ENCODE measurements around the gene RNF41.

Gene RNF41

DNA sequence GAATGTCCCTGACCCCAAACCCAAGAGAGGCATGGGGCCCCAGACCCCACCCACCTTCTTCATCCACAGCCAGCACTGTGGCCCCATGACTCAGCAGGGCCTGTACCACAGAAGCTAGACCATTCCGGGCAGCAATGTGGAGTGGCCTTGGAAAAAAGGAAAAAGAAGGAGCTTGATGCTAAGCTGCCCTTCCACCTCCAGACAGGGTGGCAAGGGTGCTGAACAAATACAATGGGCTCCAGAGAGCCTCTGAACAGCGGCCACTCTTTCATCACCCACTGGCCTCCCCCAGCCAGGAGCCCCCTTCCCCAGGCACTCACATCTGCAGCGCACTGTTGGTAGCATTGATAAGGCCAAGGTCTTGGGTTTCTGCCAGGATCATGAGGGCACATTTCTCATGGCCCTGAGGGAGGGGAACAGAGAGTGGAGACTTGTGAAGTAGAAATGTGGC lies 22.0 kb upstream of the RNF41 start:
- CTCF ChIA-PET, result interaction anchor here (1.4 kb wide), 1 partner anchor 125 kb away, joined by 3 read pairs; the partner anchor contains the start of gene ZC3H10
- no peak for DNase-seq (ENCODE audit: extremely low spot score)
- POLR2A ChIA-PET, result interaction anchor here (0.8 to 1.1 kb wide), 2 partner anchors 8 to 15 kb away, joined by 3 read pairs; partner anchors contain the start of gene ANKRD52
- TF ChIP-seq FOXM1 (IDR thresholded peaks at IDR 0.05; ENCODE audit: borderline replicate concordance) (no peak), FOXA1 (IDR thresholded peaks at IDR 0.05) (no peak), HDGF (IDR thresholded peaks at IDR 0.05; ENCODE audit: borderline replicate concordance) (no peak), SUZ12 (IDR thresholded peaks at IDR 0.05) (no peak), BHLHE40 (IDR thresholded peaks at IDR 0.05; ENCODE audit: borderline replicate concordance) (no peak), ZNF384 (IDR thresholded peaks at IDR 0.05) (no peak), ARNT (IDR thresholded peaks at IDR 0.05) (no peak), CTBP1 (IDR thresholded peaks at IDR 0.05; ENCODE audit: borderline replicate concordance) (no peak), FOXK2 (IDR thresholded peaks at IDR 0.05) (no peak), L3MBTL2 (conservative IDR thresholded peaks at IDR 0.05) (no peak), LEF1 (IDR thresholded peaks at IDR 0.05; ENCODE audit: borderline replicate concordance) (no peak), NFRKB (IDR thresholded peaks at IDR 0.05) (no peak), ELF4 (IDR thresholded peaks at IDR 0.05) (no peak), TARDBP (IDR thresholded peaks at IDR 0.05) (no peak)
- TF ChIP-seq, protein P1, sequence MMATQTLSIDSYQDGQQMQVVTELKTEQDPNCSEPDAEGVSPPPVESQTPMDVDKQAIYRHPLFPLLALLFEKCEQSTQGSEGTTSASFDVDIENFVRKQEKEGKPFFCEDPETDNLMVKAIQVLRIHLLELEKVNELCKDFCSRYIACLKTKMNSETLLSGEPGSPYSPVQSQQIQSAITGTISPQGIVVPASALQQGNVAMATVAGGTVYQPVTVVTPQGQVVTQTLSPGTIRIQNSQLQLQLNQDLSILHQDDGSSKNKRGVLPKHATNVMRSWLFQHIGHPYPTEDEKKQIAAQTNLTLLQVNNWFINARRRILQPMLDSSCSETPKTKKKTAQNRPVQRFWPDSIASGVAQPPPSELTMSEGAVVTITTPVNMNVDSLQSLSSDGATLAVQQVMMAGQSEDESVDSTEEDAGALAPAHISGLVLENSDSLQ (IDR thresholded peaks at IDR 0.05), result no peak

DNA sequence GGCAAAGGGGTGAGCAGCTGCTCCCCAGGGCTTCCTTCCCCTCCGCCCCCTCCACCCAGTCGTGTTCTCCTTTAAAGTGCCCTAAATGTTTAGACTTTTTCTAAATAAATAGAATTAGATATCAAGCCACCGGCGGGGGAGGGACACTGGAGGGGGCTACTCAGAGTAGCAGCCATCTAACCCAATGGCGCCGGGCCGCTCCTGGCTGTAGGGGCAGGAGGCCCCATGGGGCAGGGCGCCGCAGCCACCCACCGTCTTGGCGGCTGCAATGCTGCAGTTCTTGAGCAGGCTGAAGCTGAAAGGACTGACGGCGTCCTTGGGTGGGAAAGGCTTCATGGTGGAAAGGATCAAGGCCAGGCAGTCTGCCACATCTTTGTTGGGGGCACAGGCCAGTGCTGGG lies 21.3 kb upstream of the RNF41 start:
- no peak for TF ChIP-seq HDGF (IDR thresholded peaks at IDR 0.05; ENCODE audit: borderline replicate concordance)
- no peak for TF ChIP-seq SP1 (IDR thresholded peaks at IDR 0.05)
- TF ChIP-seq SUZ12 (IDR thresholded peaks at IDR 0.05), result no peak
- TF ChIP-seq TARDBP (IDR thresholded peaks at IDR 0.05), result no peak
- no peak for TF ChIP-seq ZNF384 (IDR thresholded peaks at IDR 0.05)
- TF ChIP-seq BHLHE40 (IDR thresholded peaks at IDR 0.05; ENCODE audit: borderline replicate concordance), result no peak
- TF ChIP-seq FOXA1 (IDR thresholded peaks at IDR 0.05), result no peak
- no peak for TF ChIP-seq ARNT (IDR thresholded peaks at IDR 0.05)
- no peak for TF ChIP-seq LEF1 (IDR thresholded peaks at IDR 0.05; ENCODE audit: borderline replicate concordance)
- TF ChIP-seq ELF4 (IDR thresholded peaks at IDR 0.05), result no peak
- TF ChIP-seq CTBP1 (IDR thresholded peaks at IDR 0.05; ENCODE audit: borderline replicate concordance), result no peak
- TF ChIP-seq, protein P1 (IDR thresholded peaks at IDR 0.05), result no peak
- TF ChIP-seq NFRKB (IDR thresholded peaks at IDR 0.05), result no peak
- TF ChIP-seq FOXK2 (IDR thresholded peaks at IDR 0.05), result no peak
- no peak for TF ChIP-seq FOXM1 (IDR thresholded peaks at IDR 0.05; ENCODE audit: borderline replicate concordance)
- no peak for DNase-seq (ENCODE audit: extremely low spot score)
- ChIA-PET POLR2A (interaction anchor here (1.1 kb wide), 1 partner anchor 8 kb away, joined by 3 read pairs; no protein-coding TSS in a partner anchor), CTCF (interaction anchor here (1.3 kb wide), 1 partner anchor 11 kb away, joined by 3 read pairs; no protein-coding TSS in a partner anchor)

DNA sequence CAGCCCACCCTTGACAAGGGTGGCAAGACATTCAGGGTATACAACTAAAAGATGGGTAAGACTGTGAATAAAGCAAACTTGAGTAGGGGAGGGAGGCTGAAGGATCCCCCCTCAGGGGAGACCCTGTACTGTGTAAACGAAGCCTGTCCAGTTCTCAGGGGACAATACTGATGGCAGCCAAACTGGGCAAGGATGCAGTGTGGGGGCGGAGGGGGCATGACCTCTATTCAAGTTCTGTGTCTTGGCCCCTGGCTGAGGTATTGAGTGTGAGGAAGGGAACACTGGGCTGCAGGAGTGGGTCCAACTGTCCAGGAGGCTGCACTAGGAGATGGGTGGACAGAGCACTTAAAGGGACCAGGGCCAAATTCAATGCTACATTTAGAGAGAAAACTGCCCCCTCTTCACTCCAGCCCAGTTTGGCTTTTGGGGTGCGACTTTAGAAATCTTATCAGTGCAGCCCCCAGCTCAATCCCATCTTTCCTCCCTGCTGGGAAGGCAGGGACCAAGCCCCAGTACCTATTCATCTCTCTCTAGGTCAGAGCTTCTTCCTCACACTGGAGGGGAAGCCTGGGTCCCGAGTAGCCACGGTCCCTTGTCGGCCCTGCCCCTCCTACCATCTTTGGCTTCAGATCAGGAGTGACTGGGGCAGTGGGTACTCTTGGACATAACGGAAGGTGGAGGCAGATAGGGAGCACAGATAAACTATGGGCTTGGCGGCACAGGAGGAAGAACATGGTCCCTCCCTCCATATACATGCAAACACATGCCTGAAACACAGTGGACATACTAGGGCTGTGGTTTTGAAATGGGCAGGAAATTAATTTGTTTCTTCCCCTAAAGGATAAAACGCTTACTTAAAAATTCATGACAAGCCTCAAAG lies 19.9 kb upstream of the RNF41 start:
- POLR2A ChIA-PET, result no interaction called here
- DNase-seq (ENCODE audit: extremely low spot score), result no peak
- CTCF ChIA-PET, result interaction anchor here (1.3 kb wide), 1 partner anchor 10 kb away, joined by 3 read pairs; no protein-coding TSS in a partner anchor
- TF ChIP-seq SP1 (IDR thresholded peaks at IDR 0.05) (no peak), SUZ12 (IDR thresholded peaks at IDR 0.05) (no peak), ELF4 (IDR thresholded peaks at IDR 0.05) (no peak), NFRKB (IDR thresholded peaks at IDR 0.05) (no peak), ARNT (IDR thresholded peaks at IDR 0.05) (no peak), L3MBTL2 (conservative IDR thresholded peaks at IDR 0.05) (no peak), FOXM1 (IDR thresholded peaks at IDR 0.05; ENCODE audit: borderline replicate concordance) (no peak), ZNF384 (IDR thresholded peaks at IDR 0.05) (no peak), FOXK2 (IDR thresholded peaks at IDR 0.05) (no peak), FOXA1 (IDR thresholded peaks at IDR 0.05) (no peak), HDGF (IDR thresholded peaks at IDR 0.05; ENCODE audit: borderline replicate concordance) (no peak), LEF1 (IDR thresholded peaks at IDR 0.05; ENCODE audit: borderline replicate concordance) (no peak), CTBP1 (IDR thresholded peaks at IDR 0.05; ENCODE audit: borderline replicate concordance) (no peak), BHLHE40 (IDR thresholded peaks at IDR 0.05; ENCODE audit: borderline replicate concordance) (no peak), TARDBP (IDR thresholded peaks at IDR 0.05) (no peak)
- TF ChIP-seq, protein P1 (IDR thresholded peaks at IDR 0.05), result no peak

DNA sequence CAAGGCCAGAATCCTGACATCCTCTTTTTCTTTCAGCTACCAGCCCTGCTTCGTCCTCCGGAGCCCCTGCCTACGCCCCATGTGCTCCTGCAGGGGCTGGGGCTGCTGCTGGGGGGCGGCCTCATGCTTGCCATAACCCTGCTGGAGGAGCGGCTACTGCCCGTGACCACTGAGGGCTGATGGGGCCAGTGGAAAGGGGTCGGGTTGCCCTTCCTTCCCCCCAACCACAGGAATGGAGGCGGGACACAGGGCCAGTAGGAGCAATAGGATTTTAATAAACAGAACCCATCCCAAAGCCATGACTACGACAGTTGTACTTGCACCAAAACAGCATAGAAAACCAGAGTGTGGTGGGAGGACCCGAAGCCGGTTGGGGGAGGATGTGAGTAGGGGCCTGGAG lies 15.8 kb upstream of the RNF41 start:
- POLR2A ChIA-PET, result interaction anchor here (0.6 to 2.7 kb wide), 4 partner anchors 16 to 133 kb away, joined by 3 to 18 read pairs (median 4); partner anchors contain the start of genes COQ10A, PA2G4, RNF41 and SMARCC2
- no peak for DNase-seq (ENCODE audit: extremely low spot score)
- TF ChIP-seq BHLHE40 (IDR thresholded peaks at IDR 0.05; ENCODE audit: borderline replicate concordance), result no peak
- no peak for TF ChIP-seq SP1 (IDR thresholded peaks at IDR 0.05)
- no peak for TF ChIP-seq LEF1 (IDR thresholded peaks at IDR 0.05; ENCODE audit: borderline replicate concordance)
- no peak for TF ChIP-seq HDGF (IDR thresholded peaks at IDR 0.05; ENCODE audit: borderline replicate concordance)
- TF ChIP-seq, protein P1 (IDR thresholded peaks at IDR 0.05), result no peak
- no peak for TF ChIP-seq FOXK2 (IDR thresholded peaks at IDR 0.05)
- no peak for TF ChIP-seq SUZ12 (IDR thresholded peaks at IDR 0.05)
- no peak for TF ChIP-seq ELF4 (IDR thresholded peaks at IDR 0.05)
- TF ChIP-seq ZNF384 (IDR thresholded peaks at IDR 0.05), result no peak
- TF ChIP-seq FOXM1 (IDR thresholded peaks at IDR 0.05; ENCODE audit: borderline replicate concordance), result no peak
- TF ChIP-seq L3MBTL2 (conservative IDR thresholded peaks at IDR 0.05), result no peak
- no peak for TF ChIP-seq ARNT (IDR thresholded peaks at IDR 0.05)
- no peak for TF ChIP-seq CTBP1 (IDR thresholded peaks at IDR 0.05; ENCODE audit: borderline replicate concordance)
- TF ChIP-seq NFRKB (IDR thresholded peaks at IDR 0.05), result no peak
- no peak for TF ChIP-seq TARDBP (IDR thresholded peaks at IDR 0.05)
- TF ChIP-seq FOXA1 (IDR thresholded peaks at IDR 0.05), result no peak
- CTCF ChIA-PET, result no interaction called here
